GM13977 (cell line): ENCODE measurements around the gene FAIM2.

Source experiments
- DNase-seq: peaks from one replicate; pipeline ENCODE4 v3.0.0; 2012; ENCODE audit warnings: low spot score
- in situ Hi-C: fragments of 300-500 bp; cut with MboI; formaldehyde crosslinking; loops from one replicate; pipeline ENCODE4 v1.12.0; 2022; ENCODE audit warnings: low sequenced_read_pairs, low pct_unique_long_range_greater_than_20kb, mixed read lengths, inconsistent platforms; ENCODE audit not compliant: unreplicated experiment
- TF ChIP-seq, protein P1 (sequence below): IDR thresholded peaks from 2 replicates; pipeline ENCODE4 v1.5.1; 2012; ENCODE audit warnings: mild to moderate bottlenecking, control low read depth; ENCODE audit not compliant: insufficient read depth; ENCODE audit errors: extremely low read depth, missing control alignments

Gene FAIM2

DNA sequence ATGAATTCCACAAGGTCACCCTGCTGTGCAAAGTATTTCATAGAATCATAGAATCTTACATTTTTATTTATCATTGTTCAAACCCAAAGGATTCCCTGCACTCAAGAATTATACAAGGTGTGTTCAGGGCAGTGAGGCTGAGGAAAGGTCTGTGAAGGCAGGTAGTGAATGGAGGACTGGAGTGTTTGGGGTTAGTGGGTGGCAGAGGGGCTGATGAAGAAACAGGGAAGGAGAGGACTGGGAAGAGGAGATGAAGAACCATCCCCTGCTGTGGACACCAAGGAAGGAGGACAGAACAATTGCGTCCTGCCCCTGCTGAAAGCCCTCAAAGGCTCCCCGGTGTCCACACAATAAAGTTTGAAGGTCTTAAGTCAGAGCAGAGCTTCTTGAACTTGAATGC lies 50.0 kb downstream of the FAIM2 start:
- in situ Hi-C loops, result no loop called here

GRCh38 chr12:49847161-49847560 lies 56.5 kb downstream of the FAIM2 start:
- in situ Hi-C loops, result no loop called here
- TF ChIP-seq, protein P1, sequence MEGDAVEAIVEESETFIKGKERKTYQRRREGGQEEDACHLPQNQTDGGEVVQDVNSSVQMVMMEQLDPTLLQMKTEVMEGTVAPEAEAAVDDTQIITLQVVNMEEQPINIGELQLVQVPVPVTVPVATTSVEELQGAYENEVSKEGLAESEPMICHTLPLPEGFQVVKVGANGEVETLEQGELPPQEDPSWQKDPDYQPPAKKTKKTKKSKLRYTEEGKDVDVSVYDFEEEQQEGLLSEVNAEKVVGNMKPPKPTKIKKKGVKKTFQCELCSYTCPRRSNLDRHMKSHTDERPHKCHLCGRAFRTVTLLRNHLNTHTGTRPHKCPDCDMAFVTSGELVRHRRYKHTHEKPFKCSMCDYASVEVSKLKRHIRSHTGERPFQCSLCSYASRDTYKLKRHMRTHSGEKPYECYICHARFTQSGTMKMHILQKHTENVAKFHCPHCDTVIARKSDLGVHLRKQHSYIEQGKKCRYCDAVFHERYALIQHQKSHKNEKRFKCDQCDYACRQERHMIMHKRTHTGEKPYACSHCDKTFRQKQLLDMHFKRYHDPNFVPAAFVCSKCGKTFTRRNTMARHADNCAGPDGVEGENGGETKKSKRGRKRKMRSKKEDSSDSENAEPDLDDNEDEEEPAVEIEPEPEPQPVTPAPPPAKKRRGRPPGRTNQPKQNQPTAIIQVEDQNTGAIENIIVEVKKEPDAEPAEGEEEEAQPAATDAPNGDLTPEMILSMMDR, result no peak
- no peak for DNase-seq

More for the DNA sequence above, 50.0 kb downstream of the FAIM2 start:
- no peak for DNase-seq
- TF ChIP-seq, protein P1, result no peak

GRCh38 chr12:49846032-49846431 lies 57.7 kb downstream of the FAIM2 start:
- no peak for DNase-seq
- in situ Hi-C loops, result no loop called here
- TF ChIP-seq, protein P1, result no peak

DNA sequence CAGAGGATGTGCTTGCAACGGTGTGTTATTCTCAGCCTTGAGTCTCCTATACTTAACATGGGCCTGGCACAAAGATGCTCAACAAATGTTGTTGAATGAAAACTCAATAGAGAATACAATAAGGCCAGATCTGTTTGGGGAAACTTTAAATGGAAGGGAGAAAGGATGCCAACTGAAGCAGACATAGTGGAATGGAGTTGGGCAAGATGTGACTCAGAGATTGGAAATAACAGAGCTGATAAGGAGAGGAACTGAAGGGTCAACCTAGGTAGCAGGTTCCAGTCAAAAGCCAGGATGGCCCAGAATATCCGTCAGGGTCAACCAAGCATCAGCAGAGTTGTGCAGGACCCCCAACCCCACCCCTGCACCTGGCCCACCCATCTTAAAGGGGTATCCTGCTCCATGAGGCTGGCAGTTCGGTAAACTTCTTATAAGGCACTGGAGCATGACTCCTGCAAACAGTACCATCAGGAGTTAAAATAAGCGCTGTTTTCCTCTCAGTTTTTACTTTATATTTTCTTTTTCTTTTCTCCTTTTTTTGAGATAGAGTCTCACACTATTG lies 59.7 kb downstream of the FAIM2 start:
- in situ Hi-C loops, result no loop called here
- TF ChIP-seq, protein P1, result no peak
- no peak for DNase-seq

GRCh38 chr12:49843411-49843810 lies 60.3 kb downstream of the FAIM2 start:
- in situ Hi-C loops, result no loop called here
- no peak for DNase-seq
- TF ChIP-seq, protein P1, result no peak

- DNase-seq, result peak; percentile 87
- in situ Hi-C loops, result no loop called here
- TF ChIP-seq, protein P1, result no peak
These were observed 61.0 kb downstream of the FAIM2 start, which contains the start of gene BCDIN3D for GRCh38 chr12:49842519-49843352. Gene BCDIN3D (minus strand): TSS chr12:49843106. CDS start chr12:49843087, 19 bp downstream.
